PFSK-1 (cell line): ENCODE measurements around the gene RIMS1.

Experiments
- FOXP2 ChIP-seq: optimal IDR thresholded peaks from 2 replicates; pipeline ENCODE3; 2011; ENCODE audit warnings: borderline replicate concordance, control low read depth, inconsistent platforms; ENCODE audit not compliant: insufficient read depth; ENCODE audit errors: extremely low read length, extremely low read depth
- POLR2AphosphoS5 ChIP-seq: IDR thresholded peaks from 2 replicates; pipeline ENCODE4 v1.6.1; 2012; ENCODE audit warnings: low read depth, mild to moderate bottlenecking, control low read depth, low read length, moderate library complexity
- REST ChIP-seq, 2 experiments: IDR thresholded peaks; 2 replicates each; pipeline versions ENCODE4 v1.6.1 to v1.8.0; 2011 to 2012; ENCODE audit warnings: low read depth in 2 of 2, low read length in 2 of 2, control low read depth in 1 of 2, inconsistent platforms in 1 of 2, mild to moderate bottlenecking in 1 of 2, moderate library complexity in 1 of 2; ENCODE audit not compliant: insufficient read depth in 1 of 2
- SIN3A ChIP-seq: IDR thresholded peaks from 2 replicates; pipeline ENCODE4 v1.6.1; 2012; ENCODE audit warnings: mild to moderate bottlenecking, low read length, moderate library complexity, borderline replicate concordance; ENCODE audit not compliant: insufficient read depth
- TAF1 ChIP-seq: IDR thresholded peaks from 2 replicates; pipeline ENCODE4 v1.6.1; 2012; ENCODE audit warnings: low read length, control low read depth, borderline replicate concordance; ENCODE audit not compliant: insufficient read depth

RIMS1 gene

DNA sequence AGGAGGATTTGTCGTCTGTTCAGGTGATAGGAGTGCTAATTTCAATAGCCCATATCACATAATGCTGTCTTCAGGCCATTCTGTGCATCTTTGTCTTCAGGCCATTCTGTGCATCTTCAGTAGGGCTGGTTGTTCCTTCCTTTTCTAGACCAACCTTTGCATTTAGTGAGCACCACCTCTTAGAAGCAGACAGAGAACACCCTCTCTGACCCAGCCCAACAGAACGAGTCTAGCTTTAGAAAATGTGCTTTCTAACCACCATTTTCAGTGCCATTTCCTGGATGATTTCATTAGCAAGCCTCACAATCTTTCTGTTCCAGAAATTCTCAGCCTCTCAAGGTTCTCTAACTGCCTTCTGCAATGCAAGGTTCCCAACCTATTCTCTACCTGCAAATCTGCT, 520.2 kb downstream of the RIMS1 start:
- TF ChIP-seq REST (IDR thresholded peaks at IDR 0.05; ENCODE audit: insufficient read depth in 1 of 2, low read depth in 2 of 2, low read length in 2 of 2) (no peak), SIN3A (no peak), POLR2AphosphoS5 (no peak), FOXP2 (no peak), TAF1 (no peak)

DNA sequence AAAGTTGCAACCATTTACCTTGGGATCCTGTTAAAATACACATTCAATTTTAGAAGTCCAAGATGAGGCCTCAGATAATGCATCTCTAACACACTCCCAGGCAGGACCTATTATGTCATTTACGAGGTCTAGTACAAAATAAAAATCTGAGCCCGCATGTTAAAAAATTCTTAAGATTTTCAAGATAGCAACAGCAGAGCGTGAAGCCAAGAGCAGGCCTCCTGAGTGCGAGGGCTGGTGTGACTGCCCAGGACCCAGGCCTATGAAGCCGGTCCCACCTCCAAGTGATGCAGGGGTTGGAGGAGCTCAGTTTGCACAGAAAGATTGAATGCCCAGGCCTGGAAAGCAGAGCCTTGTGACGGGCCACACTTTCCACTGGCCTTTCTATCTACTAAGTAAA, 524.4 kb downstream of the RIMS1 start:
- TF ChIP-seq TAF1, result no peak
- TF ChIP-seq POLR2AphosphoS5, result no peak
- TF ChIP-seq REST (IDR thresholded peaks at IDR 0.05; ENCODE audit: insufficient read depth in 1 of 2, low read depth in 2 of 2, low read length in 2 of 2), result no peak
- TF ChIP-seq SIN3A, result no peak
- TF ChIP-seq FOXP2, result no peak

GRCh38 chr6:72411872-72412708, 525.7 kb downstream of the RIMS1 start:
- TF ChIP-seq SIN3A (no peak), POLR2AphosphoS5 (no peak), TAF1 (0 out of 2 replicates have a peak, but pooled peaks have one; percentile 28), REST (IDR thresholded peaks at IDR 0.05; ENCODE audit: insufficient read depth in 1 of 2, low read depth in 2 of 2, low read length in 2 of 2) (no peak), FOXP2 (peak; percentile 15)

DNA sequence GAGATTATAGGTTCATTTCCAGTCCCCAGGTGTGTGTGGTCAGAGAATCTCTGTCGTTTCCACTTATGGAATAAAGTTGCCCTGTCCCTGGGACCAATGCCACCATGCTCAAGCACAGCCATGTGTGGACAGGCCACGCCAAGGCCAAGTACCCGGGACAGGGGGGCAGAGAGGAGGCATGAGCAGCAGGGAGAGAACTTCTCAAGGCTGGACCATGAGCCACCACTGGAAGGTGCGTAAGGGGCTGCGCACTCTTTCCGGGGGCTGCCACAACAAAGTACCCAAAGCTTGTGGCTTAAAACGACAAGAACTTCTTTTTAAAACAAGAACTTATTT, 526.3 kb downstream of the RIMS1 start:
- no peak for TF ChIP-seq FOXP2
- no peak for TF ChIP-seq SIN3A
- TF ChIP-seq TAF1, result no peak
- TF ChIP-seq POLR2AphosphoS5, result no peak
- no peak for TF ChIP-seq REST (IDR thresholded peaks at IDR 0.05; ENCODE audit: insufficient read depth in 1 of 2, low read depth in 2 of 2, low read length in 2 of 2)
